Mucosa of descending colon (tissue), 3 donors: Measurements from ENCODE around the gene ZNF182. TPM values are rescaled to one million over a fixed set of nuclear protein-coding genes. Genes with fewer than 3 reads are reported as not detected.
"Not testable (repeated sequence)": the region's sequence is repeated elsewhere in the genome, so short reads cannot be mapped to it uniquely, and the experiment has no call there.

ENCODE experiments used
- ATAC-seq: fragments of 200-7000 bp; cut with Tn5 transposase; one replicate; pipeline ENCODE4 v1.9.1; 2020; ENCODE audit warnings: mild to moderate bottlenecking, moderate library complexity
- DNase-seq, 3 donors: peaks; one replicate each; pipeline ENCODE4 v3.0.0-alpha.2; 2020
- H3K36me3 ChIP-seq: fragments of 200-600 bp; one replicate; pipeline ENCODE4 v1.8.0; 2021; ENCODE audit warnings: low read depth, mild to moderate bottlenecking
- H3K4me1 ChIP-seq: fragments of 200-600 bp; one replicate; pipeline ENCODE4 v1.8.0; 2021; ENCODE audit warnings: low read depth, mild to moderate bottlenecking
- H3K4me3 ChIP-seq: fragments of 200-600 bp; one replicate; pipeline ENCODE4 v1.8.0; 2021; ENCODE audit warnings: mild to moderate bottlenecking
- H3K9me3 ChIP-seq: fragments of 200-600 bp; one replicate; pipeline ENCODE4 v1.8.0; 2021; ENCODE audit warnings: mild to moderate bottlenecking
- CTCF ChIP-seq: fragments of 200-600 bp; IDR thresholded peaks from one replicate; pipeline ENCODE4 v1.8.0; 2022; ENCODE audit warnings: antibody characterized with exemption, mild to moderate bottlenecking
- intact Hi-C, 2 donors: fragments of 100-400 bp; cut with DNase I in 1 of 2; cut with micrococcal nuclease in 1 of 2; formaldehyde crosslinking; loops; one replicate each; pipeline versions ENCODE4 v1.11.0 to v1.11.1; 2022; cut with DNase I, micrococcal nuclease
- total RNA-seq, 3 donors: library from RNA; stranded (reverse); fragmentation: NEBNext Ultra II Directional in 2 of 3; extraction: Animal tissue kit (Norgen Biotek cat#: 25700) in 2 of 3; gene quantifications; one replicate each; pipeline versions ENCODE4 v1.2.1 to v1.2.4, GENCODE V29; 2021 to 2023
- donor health status: DM: no; HTN: no; CAD: no; lungs with moderate emphysema.
- donor health status: DM: no; HTN: no; CAD: no.
- donor health status: DM: no; HTN: yes; CAD: no.

The ZNF182 gene
- total RNA-seq, 3 donors from 2014 or later = 3.7 to 5.6 (median 4.7) TPM

- Histone ChIP-seq H3K4me1 (no peaks in the 10 kb centered on the region), H3K4me3 (no peak overlapping the region), H3K9me3 (no peaks in the 10 kb centered on the region), H3K36me3 (no peaks in the 10 kb centered on the region)
- ATAC-seq = no peak
- DNase-seq = no peak
- intact Hi-C loops = no loop called here
- TF ChIP-seq CTCF = no peak
Measured at GRCh38 chrX:47933946-47934345, 69.8 kb downstream of the ZNF182 start.

GRCh38 chrX:47931970-47932369 lies 71.8 kb downstream of the ZNF182 start:
- DNase-seq, H3K36me3 ChIP-seq, H3K9me3 ChIP-seq, H3K4me3 ChIP-seq, H3K4me1 ChIP-seq, ATAC-seq, intact Hi-C loops: not testable (repeated sequence)

- Histone ChIP-seq H3K4me3 (no peak overlapping the region), H3K9me3 (no peaks in the 10 kb centered on the region), H3K36me3 (no peaks in the 10 kb centered on the region), H3K4me1 (no peaks in the 10 kb centered on the region)
- ATAC-seq (no peak), DNase-seq (no peak)
- TF ChIP-seq CTCF = no peak
- intact Hi-C loops = no loop called here
Measured at GRCh38 chrX:47927212-47927611, 76.6 kb downstream of the ZNF182 start.

Other genes with a start within 250 kb of the ZNF182 start
- 10 to 100 TPM; 11.1 to 18.3 (median 12.9) TPM for gene ZNF81, start 167.1 kb downstream of the ZNF182 start, total RNA-seq
- gene SPACA5, start 3.0 kb upstream of the ZNF182 start, total RNA-seq = not detected
- gene ZNF630, start 67.7 kb upstream of the ZNF182 start, total RNA-seq = 1 to 10 TPM; 3.2 to 6.4 (median 4.8) TPM
- gene SPACA5B, start 126.6 kb upstream of the ZNF182 start, total RNA-seq = not detected
- not detected for gene SSX5, start 192.8 kb upstream of the ZNF182 start, total RNA-seq